Frontal cortex (tissue), 4 donors: ENCODE measurements around the gene TXNIP. TPM values are rescaled to one million over a fixed set of nuclear protein-coding genes. Genes with fewer than 3 reads are reported as not detected.
"Not testable (repeated sequence)": the region's sequence is repeated elsewhere in the genome, so short reads cannot be mapped to it uniquely, and the experiment has no call there.

Experiments
- DNase-seq, 2 donors: peaks; one replicate each; pipeline ENCODE4 v3.0.0; 2012; ENCODE audit warnings: low spot score in 2 of 2
- FAIRE-seq: peaks from 2 replicates; lab custom pipeline; 2012; peaks lifted over from hg19 to GRCh38; lab: Jason Lieb, UNC
- total RNA-seq: library from RNA; depleted of rRNA; stranded (reverse); fragments of >200 nt; gene quantifications from one replicate; pipeline ENCODE4 v1.2.3, GENCODE V29; 2014
- donor health status: control.
- donor health status: control.
- donor health status: control.

TXNIP gene, protein sequence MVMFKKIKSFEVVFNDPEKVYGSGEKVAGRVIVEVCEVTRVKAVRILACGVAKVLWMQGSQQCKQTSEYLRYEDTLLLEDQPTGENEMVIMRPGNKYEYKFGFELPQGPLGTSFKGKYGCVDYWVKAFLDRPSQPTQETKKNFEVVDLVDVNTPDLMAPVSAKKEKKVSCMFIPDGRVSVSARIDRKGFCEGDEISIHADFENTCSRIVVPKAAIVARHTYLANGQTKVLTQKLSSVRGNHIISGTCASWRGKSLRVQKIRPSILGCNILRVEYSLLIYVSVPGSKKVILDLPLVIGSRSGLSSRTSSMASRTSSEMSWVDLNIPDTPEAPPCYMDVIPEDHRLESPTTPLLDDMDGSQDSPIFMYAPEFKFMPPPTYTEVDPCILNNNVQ
- total RNA-seq, result 125 TPM

DNA sequence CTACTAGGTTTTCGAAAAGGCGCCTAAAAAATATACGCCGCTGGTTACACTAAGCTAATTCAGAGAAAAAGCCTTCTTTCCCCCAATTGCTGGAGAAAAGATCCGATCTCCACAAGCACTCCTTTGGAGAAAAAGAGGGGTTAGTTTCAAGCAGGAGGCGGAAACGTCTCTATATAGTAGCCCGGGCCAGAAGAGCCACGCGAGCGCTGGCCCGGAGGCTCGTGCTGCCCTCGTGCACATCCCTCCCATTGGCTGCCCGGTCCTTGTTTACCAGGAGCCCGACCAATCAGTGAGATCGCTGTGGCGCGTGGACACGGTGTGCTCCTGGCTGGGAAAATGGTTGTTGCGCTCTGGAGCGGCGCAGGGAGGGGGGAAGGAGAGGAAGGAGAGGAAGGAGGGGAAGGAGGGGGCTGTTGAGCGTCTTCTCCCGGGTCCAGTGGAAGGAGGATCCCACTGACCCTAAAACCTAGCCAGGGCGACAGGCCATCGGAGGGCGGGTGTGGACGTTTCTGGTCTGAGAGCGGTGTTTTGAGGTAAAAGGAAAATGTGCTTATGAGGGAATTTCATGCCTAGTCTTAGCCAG lies at the start of gene TXNIP:
TXNIP (minus strand) TSS at position 147 of the 583 bp plus-strand sequence. CDS start 313 bp downstream, outside the sequence.
- DNase-seq (peak; percentile 77 to 94), FAIRE-seq (peak; percentile 47)

- FAIRE-seq (no peak), DNase-seq (no peak)
Observed at GRCh38 chr1:146039844-146040194, 43.4 kb upstream of the TXNIP start.

DNA sequence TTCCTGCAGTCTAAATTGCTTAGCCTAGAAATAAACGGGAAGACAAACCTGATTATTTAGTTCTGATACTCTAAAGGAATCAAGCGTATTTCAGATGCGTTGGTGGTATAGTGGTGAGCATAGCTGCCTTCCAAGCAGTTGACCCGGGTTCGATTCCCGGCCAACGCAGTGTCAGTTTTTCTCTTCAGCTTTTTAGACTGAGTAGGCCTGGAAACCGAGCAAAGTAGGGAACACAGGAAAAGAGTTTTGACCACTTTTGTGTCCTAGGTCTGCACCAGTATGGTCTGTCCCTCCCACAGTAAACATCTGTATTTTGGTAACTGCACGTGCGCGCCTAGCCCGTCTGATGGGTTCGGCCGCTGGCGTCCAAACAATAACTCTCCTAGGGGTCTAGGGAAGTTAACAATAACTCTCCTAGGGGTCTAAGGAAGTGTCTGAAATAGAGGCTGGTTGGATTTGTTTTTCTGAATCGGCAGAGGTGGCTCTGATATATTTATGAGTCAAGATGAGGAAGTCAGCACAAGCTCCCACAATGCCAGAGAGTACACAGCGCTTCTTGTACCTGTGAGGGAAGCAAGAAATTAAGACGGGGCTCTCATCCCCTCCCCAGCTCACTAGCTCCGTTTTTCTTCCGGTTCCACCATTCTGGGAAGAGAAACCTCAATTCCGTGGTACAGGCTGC lies 40.7 kb upstream of the TXNIP start:
- FAIRE-seq (no peak), DNase-seq (no peak)

GRCh38 chr1:146036241-146036964 lies 40.0 kb upstream of the TXNIP start:
- DNase-seq (no peak), FAIRE-seq (no peak)

- FAIRE-seq (no peak), DNase-seq (no peak)
Observed at GRCh38 chr1:146035048-146035423, 38.7 kb upstream of the TXNIP start.

- no peak for FAIRE-seq
- no peak for DNase-seq
Observed at GRCh38 chr1:146032631-146033219, 36.3 kb upstream of the TXNIP start.

DNA sequence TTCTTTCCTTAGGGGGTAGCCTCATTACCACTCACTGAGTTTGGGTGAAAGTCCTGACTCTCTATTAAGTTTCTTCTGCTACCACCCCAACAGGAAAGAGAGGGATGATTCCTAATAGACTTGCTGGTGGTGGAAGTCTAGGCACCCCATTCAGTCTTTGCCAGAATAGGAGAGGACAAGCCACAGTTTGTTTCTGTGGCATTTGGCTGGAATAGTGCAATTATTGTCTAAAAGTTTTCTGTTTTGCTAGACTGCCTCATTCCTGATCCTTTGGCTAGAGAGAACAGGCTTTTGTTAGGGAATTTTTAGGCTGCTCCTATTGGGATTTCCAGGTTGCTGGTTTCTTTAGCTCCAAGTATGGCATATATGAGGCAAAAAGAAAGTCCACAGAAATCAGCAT lies 35.1 kb upstream of the TXNIP start:
- FAIRE-seq, result no peak
- DNase-seq, result no peak

DNA sequence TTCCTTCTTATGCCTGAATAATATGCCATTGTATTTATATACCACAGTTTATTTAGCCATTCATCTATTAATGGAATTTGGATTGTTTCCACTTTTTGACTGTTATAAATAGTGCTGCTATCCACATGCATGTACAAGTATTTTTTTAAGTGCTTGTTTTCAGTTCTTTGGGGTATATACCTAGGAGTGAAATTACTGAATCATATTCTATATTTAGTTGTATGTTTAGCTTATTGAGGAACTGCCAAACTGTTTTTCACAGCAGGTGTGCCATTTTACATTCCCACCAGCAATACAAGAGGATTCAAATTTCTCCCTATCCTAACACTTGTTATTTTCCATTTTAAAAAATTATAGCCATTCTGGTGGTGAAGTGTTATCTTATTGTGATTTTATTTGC lies 32.7 kb upstream of the TXNIP start:
- FAIRE-seq, result no peak
- no peak for DNase-seq

DNA sequence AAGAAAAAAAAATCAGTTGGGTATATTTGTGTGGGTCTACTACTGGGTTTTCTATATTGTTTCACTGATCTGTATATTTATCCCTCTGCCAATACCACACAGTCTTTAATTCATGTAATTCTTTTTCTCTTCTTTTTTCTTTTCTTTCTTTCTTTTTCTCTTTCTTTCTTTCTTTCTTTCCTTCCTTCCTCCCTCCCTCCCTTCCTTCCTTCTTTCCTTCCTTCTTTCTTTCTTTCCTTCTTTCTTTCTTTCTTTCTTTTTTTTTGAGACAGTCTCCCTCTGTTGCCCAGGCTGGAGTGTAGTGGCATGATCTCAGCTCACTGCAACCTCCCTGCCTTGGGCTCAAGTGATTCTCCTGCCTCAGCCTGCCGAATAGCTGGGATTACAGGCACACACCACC lies 30.3 kb upstream of the TXNIP start:
- DNase-seq, FAIRE-seq: not testable (repeated sequence)

GRCh38 chr1:146025787-146026495 lies 29.6 kb upstream of the TXNIP start:
- DNase-seq, FAIRE-seq: not testable (repeated sequence)

- no peak for FAIRE-seq
- DNase-seq, result no peak
Observed at GRCh38 chr1:146022403-146023127, 26.2 kb upstream of the TXNIP start.

DNA sequence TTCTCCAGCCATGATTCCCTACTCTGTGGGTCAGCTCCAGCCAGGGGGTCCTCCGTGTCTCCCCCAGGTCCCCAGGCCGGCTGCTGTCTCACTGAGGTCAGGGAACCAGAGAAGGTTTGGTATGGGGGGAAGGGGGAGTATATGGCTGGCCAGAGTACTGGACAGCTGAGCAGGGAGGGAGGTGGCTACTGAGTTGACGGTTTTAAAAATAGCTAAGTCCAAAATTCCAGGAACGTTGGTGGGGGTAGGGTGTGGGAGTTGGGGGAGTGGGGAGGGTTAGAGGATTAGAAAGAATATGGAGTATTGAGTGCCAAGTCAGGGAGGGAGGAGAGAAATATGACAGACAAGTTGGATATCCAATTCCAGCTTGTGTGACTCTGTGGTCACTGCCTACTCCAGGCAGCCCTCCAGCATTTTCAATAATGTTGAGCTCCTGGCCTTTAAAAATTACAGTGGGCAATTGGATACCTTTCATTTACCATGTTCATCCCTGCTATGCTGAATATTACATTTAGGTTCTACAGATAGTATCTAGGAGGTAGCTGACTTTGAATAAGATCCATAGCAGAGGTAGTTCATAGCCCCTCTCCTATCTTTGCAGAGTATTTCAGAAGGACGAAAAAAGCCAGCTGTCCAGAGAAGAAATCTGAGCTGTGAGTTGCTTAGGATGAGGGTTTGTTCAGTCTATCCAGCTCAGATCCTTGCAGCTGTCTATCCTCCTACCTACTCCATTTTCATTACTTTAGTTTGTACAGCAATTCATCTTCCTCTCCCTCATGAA lies 25.4 kb upstream of the TXNIP start, which contains the start of gene HJV:
HJV (minus strand) TSS at position 114 of the 781 bp plus-strand sequence. CDS start 1,504 bp downstream, outside the sequence.
- DNase-seq (no peak), FAIRE-seq (no peak)

GRCh38 chr1:146021050-146021445 lies 24.7 kb upstream of the TXNIP start:
- no peak for DNase-seq
- no peak for FAIRE-seq

DNA sequence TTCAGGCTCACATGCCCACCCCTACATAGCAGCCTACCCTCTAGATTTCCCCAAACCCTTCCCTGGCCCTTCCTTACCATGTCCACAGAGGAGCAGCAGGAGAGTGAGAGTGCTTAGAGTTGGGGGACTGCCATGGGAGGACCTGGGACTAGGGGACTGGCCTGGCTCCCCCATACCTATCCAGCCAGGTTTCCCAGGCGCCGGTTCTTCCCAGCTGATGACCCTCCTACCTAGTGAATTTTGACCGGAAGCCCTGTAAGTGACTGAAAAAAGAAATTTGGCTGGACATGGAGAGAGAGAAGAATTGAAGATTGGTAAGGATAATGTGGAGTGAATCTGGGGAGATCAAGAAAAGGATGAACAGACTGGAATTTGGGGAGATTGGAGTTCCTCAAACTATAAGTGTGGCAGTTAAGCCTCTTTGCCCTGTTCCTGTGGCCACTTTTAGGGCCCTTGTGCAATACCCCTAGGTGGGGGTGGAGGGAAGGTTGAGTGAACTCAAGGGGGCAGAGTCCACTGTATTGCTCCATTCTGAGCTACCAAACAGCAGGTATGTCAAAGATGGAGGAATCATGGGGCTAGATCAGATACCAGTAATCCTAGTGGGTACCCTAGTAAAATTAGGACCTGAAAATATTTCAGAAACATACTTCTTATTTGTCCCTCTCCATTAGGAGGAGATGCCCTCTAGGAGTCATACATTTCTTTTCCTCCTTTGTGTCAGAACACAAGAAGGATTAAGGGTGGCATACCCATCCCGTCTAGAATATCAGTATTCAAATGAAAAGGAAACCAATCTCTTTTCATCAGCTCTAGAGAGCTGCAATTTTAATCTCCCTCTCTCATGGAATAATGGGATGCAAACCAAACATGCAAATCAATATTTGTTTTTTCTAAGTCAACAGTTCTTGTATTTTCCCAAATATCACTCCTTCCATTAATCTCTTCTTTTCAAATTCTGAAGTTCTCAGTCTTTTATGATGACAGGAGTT lies 24.0 kb upstream of the TXNIP start:
- FAIRE-seq (no peak), DNase-seq (no peak)

- DNase-seq, result no peak
- no peak for FAIRE-seq
Observed at GRCh38 chr1:146019231-146020057, 23.1 kb upstream of the TXNIP start.

GRCh38 chr1:146016891-146017290 lies 20.5 kb upstream of the TXNIP start:
- DNase-seq (no peak), FAIRE-seq (no peak)
